A549 (cell line): ENCODE results near the gene AP5M1.

ENCODE experiments used
- HOXB5 ChIP-seq: fragments of 250-450 bp; sonication (Bioruptor Pico); IDR thresholded peaks from 2 replicates; pipeline ENCODE4 v1.5.0; 2020; ENCODE audit warnings: mild to moderate bottlenecking, moderate library complexity
- PBX3 ChIP-seq: IDR thresholded peaks from 2 replicates; pipeline ENCODE4 v1.6.1; 2012
- POLR2A ChIP-seq: IDR thresholded peaks from 2 replicates; pipeline ENCODE4 v1.6.1; 2012; ENCODE audit warnings: mild to moderate bottlenecking, low read length

GRCh38 chr14:57317248-57317833 lies 48.6 kb downstream of the AP5M1 start:
- TF ChIP-seq POLR2A = no peak
- no peak for TF ChIP-seq PBX3
- TF ChIP-seq HOXB5 (CRISPR knock-in tag) = no peak
